Naive B cell (primary cell): ENCODE data around the gene SDK1. TPM values are rescaled to one million over a fixed set of nuclear protein-coding genes. Genes with fewer than 3 reads are reported as not detected.

ENCODE experiments used
- ATAC-seq, 2 donors: fragments of 150-1000 bp; cut with Tn5 transposase; 2 replicates each; pipeline ENCODE4 v1.10.0; 2021; ENCODE audit warnings: low read depth in 2 of 2, mild to moderate bottlenecking in 2 of 2, moderate library complexity in 2 of 2
- DNase-seq: peaks from one replicate; pipeline ENCODE4 v3.0.0; 2022
- H3K27ac Mint-ChIP-seq, 6 donors: one replicate each; pipeline ENCODE4 v1.8.0; 2020 to 2022; ENCODE audit warnings: mild to moderate bottlenecking in 6 of 6, mixed read lengths in 6 of 6, moderate library complexity in 5 of 6, inconsistent platforms in 2 of 6
- H3K27me3 Mint-ChIP-seq, 3 donors: one replicate each; pipeline ENCODE4 v1.8.0; 2021 to 2022; ENCODE audit warnings: mixed read lengths in 3 of 3, mild to moderate bottlenecking in 1 of 3
- H3K36me3 Mint-ChIP-seq, 2 donors: one replicate each; pipeline ENCODE4 v1.8.0; 2020 to 2022; ENCODE audit warnings: mixed read lengths in 2 of 2, inconsistent platforms in 1 of 2, mild to moderate bottlenecking in 1 of 2
- H3K4me1 Mint-ChIP-seq, 3 donors: one replicate each; pipeline ENCODE4 v1.8.0; 2020 to 2022; ENCODE audit warnings: mixed read lengths in 3 of 3, inconsistent platforms in 1 of 3, mild to moderate bottlenecking in 1 of 3, moderate library complexity in 1 of 3
- H3K4me3 Mint-ChIP-seq, 8 donors: one replicate each; pipeline ENCODE4 v1.8.0; 2020 to 2022; ENCODE audit warnings: mild to moderate bottlenecking in 8 of 8, mixed read lengths in 8 of 8, moderate library complexity in 8 of 8, inconsistent platforms in 2 of 8
- H3K9me3 Mint-ChIP-seq, 7 donors: one replicate each; pipeline ENCODE4 v1.8.0; 2020 to 2022; ENCODE audit warnings: mixed read lengths in 7 of 7, mild to moderate bottlenecking in 5 of 7, inconsistent platforms in 2 of 7, moderate library complexity in 1 of 7
- polyA plus RNA-seq, 6 donors: library from polyadenylated mRNA; unstranded; fragments of 300-500 nt; fragmentation: Illumina TruSeq; gene quantifications; one replicate each; pipeline ENCODE4 v1.2.3, GENCODE V29; 2021; ENCODE audit warnings: low read depth in 6 of 6

Gene SDK1
- polyA plus RNA-seq, 6 donors from 2014 or later: 0.15 to 0.60 (median 0.38) TPM; not detected in 2

DNA sequence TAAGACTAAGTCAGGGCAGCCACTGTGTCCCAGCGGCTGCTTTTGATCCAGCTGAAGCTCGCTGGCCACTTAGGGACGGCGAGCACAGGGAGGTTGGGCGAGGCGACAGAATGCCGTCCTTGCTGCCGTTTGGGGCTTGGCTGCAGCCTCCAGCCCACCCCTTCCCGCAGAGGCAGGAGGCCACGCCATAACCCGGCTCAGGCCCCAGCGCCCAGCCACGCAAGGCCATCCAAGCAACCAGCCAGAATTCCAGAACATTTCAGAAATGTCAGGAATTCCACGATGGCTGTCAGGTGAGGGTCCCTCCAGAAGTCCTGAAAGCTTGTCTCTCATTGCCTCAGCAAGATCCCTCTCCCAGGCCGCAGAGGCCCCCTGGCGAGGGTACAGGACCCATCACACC, 901.9 kb downstream of the SDK1 start:
- peaks cover 0 to 4% (median 2%) of the 10 kb centered on the region in 7 donors for H3K9me3 Mint-ChIP-seq
- no peak overlapping the region for H3K4me3 Mint-ChIP-seq
- no peaks in the 10 kb centered on the region for H3K4me1 Mint-ChIP-seq
- H3K27ac Mint-ChIP-seq: peak overlapping the region in 1 of 6 donors; percentile 65
- DNase-seq (no peak), ATAC-seq (no peak)
- no peaks in the 10 kb centered on the region for H3K36me3 Mint-ChIP-seq
- H3K27me3 Mint-ChIP-seq: no peaks in the 10 kb centered on the region

DNA sequence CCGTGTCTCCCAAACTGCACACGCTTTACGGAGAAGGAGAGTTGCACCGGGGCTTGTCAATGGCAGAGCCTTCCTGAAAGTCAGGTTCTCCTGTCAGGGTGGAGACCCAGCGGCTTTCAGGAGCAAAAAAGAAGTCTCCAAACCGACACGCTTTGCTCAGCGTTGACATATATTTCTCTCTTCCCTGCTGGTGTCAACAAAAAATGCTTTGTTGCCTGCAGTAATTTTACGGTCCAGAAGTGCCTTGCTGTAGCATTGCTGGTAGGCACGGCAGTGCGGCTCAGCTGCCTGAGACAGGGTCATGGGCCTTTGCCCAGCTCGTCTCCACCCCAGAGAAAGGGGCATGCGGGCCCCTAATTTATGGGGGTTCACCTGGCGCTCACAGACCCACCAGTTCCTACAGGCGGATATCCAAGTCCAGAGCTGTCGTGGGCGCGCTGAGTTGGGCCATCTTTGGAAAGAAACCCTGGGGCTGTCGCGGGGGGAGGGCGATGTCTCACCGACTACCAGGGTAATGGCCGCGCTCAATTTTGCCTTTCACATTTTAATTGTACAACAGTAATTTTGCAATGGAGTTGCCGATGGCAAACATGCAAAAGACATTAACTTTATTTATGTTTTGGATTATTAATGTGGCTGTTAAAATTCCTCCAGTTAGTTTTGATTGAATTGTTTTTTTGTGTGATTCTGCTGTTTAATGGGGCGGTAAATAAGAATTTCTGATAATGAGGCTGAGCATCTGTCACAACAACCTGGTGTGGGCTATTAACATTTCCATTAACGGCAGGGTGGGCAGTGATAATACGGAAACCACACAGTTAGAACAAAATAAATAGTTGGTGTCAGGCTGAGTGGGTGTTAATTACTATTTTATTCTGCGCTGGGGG, 902.8 kb downstream of the SDK1 start:
- H3K27ac Mint-ChIP-seq: no peak overlapping the region
- H3K4me3 Mint-ChIP-seq: peak overlapping the region in 1 of 8 donors; percentile 78

DNA sequence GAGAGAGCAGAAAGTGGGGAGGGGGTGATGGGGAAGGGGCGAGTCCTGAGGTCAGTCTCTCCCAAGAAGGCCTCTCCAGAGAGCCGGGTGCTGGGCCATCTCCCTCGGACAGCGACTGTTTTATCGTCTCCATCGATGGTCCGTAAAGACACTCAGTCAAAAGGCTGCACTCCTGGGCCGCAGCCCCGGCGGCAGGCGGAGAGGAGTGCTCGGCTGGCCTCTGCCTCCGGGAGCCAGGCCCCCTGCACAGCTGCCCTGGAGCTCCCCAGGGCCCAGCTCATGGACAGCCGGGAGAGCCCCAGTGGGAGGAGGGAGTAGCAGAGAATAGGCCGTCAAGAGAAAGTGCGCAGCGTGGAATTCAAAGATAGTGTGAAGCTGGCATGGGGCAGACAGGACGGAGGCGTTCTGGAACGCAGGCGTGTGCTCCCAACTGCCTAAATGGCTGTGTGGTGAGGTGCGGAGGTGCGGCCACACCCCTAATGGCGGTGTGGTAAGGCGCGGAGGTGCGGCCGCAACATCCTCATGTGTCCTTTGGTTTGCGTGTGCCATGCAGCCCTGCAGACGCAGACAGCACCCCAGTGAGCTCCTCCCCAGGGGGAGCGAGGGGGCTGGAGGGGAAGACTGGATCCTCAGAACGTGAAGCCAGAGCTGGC, 903.6 kb downstream of the SDK1 start:
- Mint-ChIP-seq H3K27ac (peak overlapping the region in 1 of 6 donors; percentile 72), H3K9me3 (peaks cover 0 to 4% (median 2%) of the 10 kb centered on the region in 7 donors), H3K27me3 (no peaks in the 10 kb centered on the region), H3K36me3 (no peaks in the 10 kb centered on the region), H3K4me3 (peak overlapping the region in 3 of 8 donors; percentile 62 to 90 (median 77)), H3K4me1 (no peaks in the 10 kb centered on the region)
- DNase-seq: peak; percentile 3
- ATAC-seq: no peak

More for the DNA sequence above, 902.8 kb downstream of the SDK1 start:
- no peaks in the 10 kb centered on the region for H3K36me3 Mint-ChIP-seq
- no peak for DNase-seq
- H3K27me3 Mint-ChIP-seq: no peaks in the 10 kb centered on the region
- no peaks in the 10 kb centered on the region for H3K4me1 Mint-ChIP-seq
- ATAC-seq: no peak
- H3K9me3 Mint-ChIP-seq: peaks cover 0 to 4% (median 2%) of the 10 kb centered on the region in 7 donors

DNA sequence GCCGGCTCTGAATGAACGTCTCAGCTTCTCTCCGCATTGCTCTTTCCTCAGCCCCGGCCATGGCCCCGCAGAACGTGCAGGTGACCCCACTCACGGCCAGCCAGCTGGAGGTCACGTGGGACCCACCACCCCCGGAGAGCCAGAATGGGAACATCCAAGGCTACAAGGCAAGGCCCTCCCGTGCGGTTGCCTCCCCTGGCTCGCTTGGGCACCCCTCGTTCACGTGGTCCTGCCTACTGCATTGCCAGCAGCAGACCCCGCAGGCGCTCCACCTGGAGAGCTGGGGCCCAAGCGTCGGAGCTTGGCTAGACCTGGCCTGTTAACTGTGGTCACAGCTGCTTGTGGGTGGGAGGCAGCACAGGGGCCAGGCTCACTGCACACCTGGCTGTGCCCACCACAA, 904.8 kb downstream of the SDK1 start:
- Mint-ChIP-seq H3K9me3 (peaks cover 0 to 2% (median 0%) of the 10 kb centered on the region in 7 donors), H3K4me3 (no peak overlapping the region), H3K4me1 (no peaks in the 10 kb centered on the region), H3K36me3 (peaks cover 0 to 2% of the 10 kb centered on the region in 2 donors), H3K27ac (peak overlapping the region in 1 of 6 donors; percentile 50), H3K27me3 (no peaks in the 10 kb centered on the region)
- DNase-seq (no peak), ATAC-seq (no peak)

DNA sequence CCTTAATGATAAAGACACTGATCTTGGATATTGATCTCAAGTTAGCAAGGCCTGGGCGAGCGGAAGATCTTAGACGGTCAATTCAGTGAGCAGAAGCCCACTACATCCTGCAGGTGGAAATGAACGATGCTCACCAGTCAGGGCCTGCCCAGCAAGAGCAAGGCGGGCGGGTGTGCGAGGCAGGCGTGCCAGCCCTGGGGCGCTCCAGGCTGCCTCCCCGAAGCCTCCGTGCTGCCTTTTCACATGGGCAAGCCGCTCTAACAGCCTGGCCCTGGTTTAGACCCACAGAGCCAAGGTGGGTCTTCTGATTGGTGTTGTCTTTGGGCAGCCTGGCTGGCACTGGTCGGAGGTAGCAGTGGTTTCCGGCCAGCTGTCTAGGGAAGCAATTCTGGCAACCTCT, 906.0 kb downstream of the SDK1 start:
- Mint-ChIP-seq H3K36me3 (peaks cover 0 to 8% of the 10 kb centered on the region in 2 donors), H3K27me3 (no peaks in the 10 kb centered on the region), H3K4me1 (no peaks in the 10 kb centered on the region), H3K27ac (no peak overlapping the region), H3K9me3 (peaks cover 0 to 4% (median 0%) of the 10 kb centered on the region in 7 donors), H3K4me3 (no peak overlapping the region)
- ATAC-seq (no peak), DNase-seq (no peak)

DNA sequence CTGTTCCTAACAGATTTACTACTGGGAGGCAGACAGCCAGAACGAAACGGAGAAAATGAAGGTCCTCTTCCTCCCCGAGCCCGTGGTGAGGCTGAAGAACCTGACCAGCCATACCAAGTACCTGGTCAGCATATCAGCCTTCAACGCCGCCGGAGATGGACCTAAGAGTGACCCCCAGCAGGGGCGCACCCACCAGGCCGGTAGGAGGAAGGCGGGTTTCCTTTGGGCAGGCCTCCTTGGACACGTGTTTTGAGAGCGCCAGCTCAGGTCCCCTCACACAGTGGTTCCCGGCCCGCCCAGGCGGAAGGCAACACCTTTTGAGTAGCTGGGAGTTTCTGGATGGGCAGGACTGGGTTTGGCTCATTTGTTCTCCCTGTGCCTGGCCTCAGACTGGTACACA, 907.0 kb downstream of the SDK1 start:
- Mint-ChIP-seq H3K27me3 (no peaks in the 10 kb centered on the region), H3K4me3 (no peak overlapping the region), H3K4me1 (no peaks in the 10 kb centered on the region), H3K36me3 (peaks cover 0 to 8% of the 10 kb centered on the region in 2 donors), H3K27ac (no peak overlapping the region), H3K9me3 (peaks cover 0 to 4% (median 0%) of the 10 kb centered on the region in 7 donors)
- ATAC-seq (no peak), DNase-seq (no peak)

DNA sequence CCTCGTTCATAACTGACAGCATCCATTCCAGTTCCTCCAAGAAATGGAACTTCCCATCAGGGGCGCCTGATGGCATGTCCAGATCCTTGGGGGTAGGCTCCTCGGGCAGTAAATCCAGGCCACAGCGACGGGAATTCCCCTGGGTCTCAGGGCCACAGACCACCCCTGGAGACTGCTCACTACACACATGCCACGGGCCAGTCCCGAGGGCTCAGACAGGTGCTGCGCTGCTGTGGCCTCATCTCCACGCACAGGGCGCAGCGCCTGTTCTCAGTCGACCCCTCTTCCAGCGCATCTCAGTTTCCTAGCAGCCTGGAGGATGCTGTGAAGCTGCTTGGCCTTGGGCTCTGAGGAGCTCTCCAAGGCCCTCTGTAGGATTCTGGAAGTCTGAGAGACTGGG, 907.5 kb downstream of the SDK1 start:
- no peaks in the 10 kb centered on the region for H3K27me3 Mint-ChIP-seq
- peaks cover 0 to 4% (median 0%) of the 10 kb centered on the region in 7 donors for H3K9me3 Mint-ChIP-seq
- H3K27ac Mint-ChIP-seq: no peak overlapping the region
- no peak for ATAC-seq
- no peaks in the 10 kb centered on the region for H3K4me1 Mint-ChIP-seq
- H3K36me3 Mint-ChIP-seq: peaks cover 0 to 8% of the 10 kb centered on the region in 2 donors
- H3K4me3 Mint-ChIP-seq: no peak overlapping the region
- DNase-seq: no peak

DNA sequence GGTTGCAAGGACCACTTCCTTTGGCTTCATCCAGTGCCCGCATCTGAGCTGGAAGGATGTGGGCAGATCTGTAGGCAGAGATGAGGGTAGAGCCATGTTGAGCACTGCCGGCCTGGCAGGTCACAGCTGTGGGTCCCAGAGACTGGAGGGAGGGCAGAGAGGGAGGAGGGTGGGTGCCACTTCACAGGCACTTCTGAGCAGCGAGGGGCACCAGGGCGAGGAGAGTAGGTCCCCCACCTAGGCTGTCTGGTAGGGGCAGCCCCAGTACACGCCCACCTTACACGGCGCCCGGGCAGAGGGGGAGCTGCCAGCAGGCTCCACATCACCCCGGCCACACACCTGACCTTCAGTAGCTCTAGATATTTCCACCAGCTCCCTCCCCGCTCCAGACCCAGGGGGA, 908.1 kb downstream of the SDK1 start:
- H3K4me3 Mint-ChIP-seq: no peak overlapping the region
- H3K9me3 Mint-ChIP-seq: peaks cover 0 to 4% (median 0%) of the 10 kb centered on the region in 7 donors
- no peaks in the 10 kb centered on the region for H3K27me3 Mint-ChIP-seq
- ATAC-seq (no peak), DNase-seq (no peak)
- no peaks in the 10 kb centered on the region for H3K4me1 Mint-ChIP-seq
- H3K27ac Mint-ChIP-seq: no peak overlapping the region
- H3K36me3 Mint-ChIP-seq: peaks cover 0 to 8% of the 10 kb centered on the region in 2 donors

DNA sequence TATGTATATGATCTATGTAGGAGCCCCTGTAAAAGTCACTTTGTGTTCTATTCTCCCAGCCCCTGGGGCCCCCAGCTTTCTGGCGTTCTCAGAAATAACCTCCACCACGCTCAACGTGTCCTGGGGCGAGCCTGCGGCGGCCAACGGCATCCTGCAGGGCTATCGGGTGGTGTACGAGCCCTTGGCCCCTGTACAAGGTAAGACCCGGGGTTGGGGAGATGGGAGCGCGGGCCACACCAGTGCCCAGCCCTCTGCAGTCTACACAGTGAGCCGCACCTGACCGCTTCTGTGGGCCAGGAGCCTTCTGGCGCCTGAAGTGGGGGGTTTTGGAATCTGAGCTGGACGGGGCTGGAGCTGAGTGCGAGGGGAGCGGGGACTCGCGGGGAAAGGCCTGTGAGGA, 908.9 kb downstream of the SDK1 start:
- H3K27ac Mint-ChIP-seq: peak overlapping the region in 1 of 6 donors; percentile 33
- no peaks in the 10 kb centered on the region for H3K27me3 Mint-ChIP-seq
- no peaks in the 10 kb centered on the region for H3K4me1 Mint-ChIP-seq
- DNase-seq (no peak), ATAC-seq (no peak)
- no peak overlapping the region for H3K4me3 Mint-ChIP-seq
- peaks cover 0 to 8% of the 10 kb centered on the region in 2 donors for H3K36me3 Mint-ChIP-seq
- peaks cover 0 to 4% (median 0%) of the 10 kb centered on the region in 7 donors for H3K9me3 Mint-ChIP-seq

DNA sequence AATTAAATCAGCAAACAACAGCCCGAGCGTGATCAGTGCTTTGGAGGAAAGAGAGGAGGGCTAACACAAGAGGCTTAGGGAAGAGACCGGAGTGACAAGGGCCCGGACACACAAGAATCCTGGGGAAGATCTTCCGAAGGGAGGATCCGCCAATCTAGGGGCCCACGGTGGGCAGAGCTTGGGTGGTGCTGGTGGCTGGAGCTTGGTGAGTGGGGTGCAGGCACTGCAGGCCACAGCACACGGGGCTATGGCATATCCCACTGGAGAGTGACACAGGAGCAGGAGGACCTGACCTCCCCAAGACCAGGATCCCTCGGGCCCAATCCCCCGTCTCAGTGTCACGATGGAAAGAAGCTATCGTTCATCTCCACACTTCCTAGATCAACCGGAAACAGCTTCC, 909.8 kb downstream of the SDK1 start:
- H3K4me3 Mint-ChIP-seq: no peak overlapping the region
- H3K9me3 Mint-ChIP-seq: peaks cover 0 to 4% (median 0%) of the 10 kb centered on the region in 7 donors
- no peaks in the 10 kb centered on the region for H3K27me3 Mint-ChIP-seq
- H3K27ac Mint-ChIP-seq: peak overlapping the region in 1 of 6 donors; percentile 34
- H3K4me1 Mint-ChIP-seq: no peaks in the 10 kb centered on the region
- peaks cover 0 to 8% of the 10 kb centered on the region in 2 donors for H3K36me3 Mint-ChIP-seq
- DNase-seq (no peak), ATAC-seq (no peak)

DNA sequence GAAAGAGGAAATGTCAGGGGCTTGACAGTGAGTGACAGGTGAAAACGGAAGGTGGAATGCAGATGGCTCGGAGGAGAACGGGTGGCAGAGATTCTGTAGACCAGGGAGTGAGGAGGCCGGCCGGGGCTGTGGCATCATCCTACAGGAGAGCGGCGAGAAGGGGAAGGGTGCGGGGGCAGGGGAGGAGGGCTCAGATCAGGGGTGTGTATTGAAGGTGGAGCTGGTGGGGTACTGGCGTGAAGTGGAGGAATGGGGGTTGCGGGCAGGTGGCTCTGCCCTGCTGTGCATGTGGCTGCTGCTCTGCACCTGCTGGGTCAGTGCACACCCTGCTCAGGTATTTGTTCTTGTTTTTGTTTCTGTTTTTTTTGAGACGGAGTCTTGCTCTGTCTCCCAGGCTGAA, 910.2 kb downstream of the SDK1 start:
- no peak for ATAC-seq
- Mint-ChIP-seq H3K27ac (peak overlapping the region in 1 of 6 donors; percentile 34), H3K9me3 (peaks cover 0 to 4% (median 0%) of the 10 kb centered on the region in 7 donors)

DNA sequence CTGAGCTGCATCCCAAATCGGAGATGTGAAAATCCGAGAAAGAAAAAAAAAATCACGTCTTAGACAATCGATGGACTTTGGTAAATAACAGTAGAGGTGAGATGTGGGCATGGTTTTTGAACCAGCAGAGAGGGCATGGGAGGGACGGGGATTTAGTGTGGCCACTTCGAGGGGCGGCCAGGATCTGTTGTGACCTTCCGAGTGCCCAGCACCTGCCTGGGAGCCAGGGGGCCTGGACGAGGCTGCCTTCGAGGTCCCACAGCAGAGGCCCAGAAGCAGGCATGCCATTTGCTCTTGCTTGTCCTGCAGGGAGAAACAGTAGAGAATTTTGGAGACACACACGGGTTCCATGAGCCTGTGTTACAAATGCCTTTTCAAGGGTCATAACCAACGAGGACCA, 911.3 kb downstream of the SDK1 start:
- H3K27me3 Mint-ChIP-seq: no peaks in the 10 kb centered on the region
- no peak overlapping the region for H3K4me3 Mint-ChIP-seq
- peaks cover 0 to 4% (median 0%) of the 10 kb centered on the region in 7 donors for H3K9me3 Mint-ChIP-seq
- DNase-seq (no peak), ATAC-seq (no peak)
- no peaks in the 10 kb centered on the region for H3K4me1 Mint-ChIP-seq
- H3K36me3 Mint-ChIP-seq: peaks cover 0 to 8% of the 10 kb centered on the region in 2 donors
- peak overlapping the region in 1 of 6 donors; percentile 71 for H3K27ac Mint-ChIP-seq

More for the DNA sequence above, 910.2 kb downstream of the SDK1 start:
- no peak for DNase-seq
- H3K4me1 Mint-ChIP-seq: no peaks in the 10 kb centered on the region
- no peaks in the 10 kb centered on the region for H3K27me3 Mint-ChIP-seq
- no peak overlapping the region for H3K4me3 Mint-ChIP-seq
- peaks cover 0 to 8% of the 10 kb centered on the region in 2 donors for H3K36me3 Mint-ChIP-seq

DNA sequence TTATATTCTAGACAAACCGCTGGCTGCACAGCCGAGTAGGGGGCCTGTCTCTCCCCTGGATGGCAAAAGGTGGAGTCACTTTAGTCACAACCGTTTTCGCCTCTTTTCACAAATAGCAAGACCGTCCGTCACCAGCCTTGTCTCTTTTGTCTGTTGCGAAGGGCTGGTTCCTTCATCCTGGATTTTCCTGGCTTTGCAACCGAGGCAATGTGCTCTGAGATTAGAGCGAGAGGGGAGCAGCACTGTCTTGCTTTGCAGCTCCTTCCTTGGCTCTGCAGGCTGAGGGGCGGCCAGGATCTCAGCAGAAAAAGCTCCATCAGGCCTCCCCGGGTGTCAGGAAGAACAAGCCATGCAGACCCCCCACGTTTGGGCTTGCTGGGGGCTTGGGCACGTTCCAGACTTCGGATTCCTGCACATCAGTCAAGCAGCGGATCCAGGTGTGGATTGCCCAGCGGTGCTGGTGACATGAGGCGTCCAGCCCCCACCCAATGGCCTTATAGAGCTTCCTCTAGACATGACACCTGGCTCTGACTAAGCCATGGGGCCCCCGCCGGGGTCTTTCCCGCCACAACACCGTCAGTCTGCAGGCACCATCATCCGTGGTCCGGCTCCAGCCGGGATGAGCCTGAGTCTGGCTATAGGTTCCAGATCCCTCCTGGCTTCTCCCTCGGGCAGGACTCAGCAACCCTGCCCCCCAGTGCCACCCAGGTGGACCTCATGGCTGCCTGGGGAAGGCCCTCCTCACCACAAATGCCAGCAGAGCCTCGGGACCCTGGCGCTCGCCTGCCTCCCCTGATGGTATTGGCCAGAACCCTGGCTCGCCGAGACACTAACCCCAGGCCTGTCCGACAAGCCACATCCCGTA, 913.5 kb downstream of the SDK1 start:
- Mint-ChIP-seq H3K36me3 (peaks cover 0 to 8% of the 10 kb centered on the region in 2 donors), H3K4me1 (no peaks in the 10 kb centered on the region), H3K27ac (no peak overlapping the region), H3K9me3 (peaks cover 0 to 4% (median 0%) of the 10 kb centered on the region in 7 donors), H3K4me3 (no peak overlapping the region), H3K27me3 (no peaks in the 10 kb centered on the region)
- ATAC-seq (no peak), DNase-seq (no peak)
